ENCODE results near the gene RAB3GAP1. TPM values are rescaled to one million over a fixed set of nuclear protein-coding genes. Genes with fewer than 3 reads are reported as not detected.

Gene RAB3GAP1
- total and polyA plus RNA-seq, 2 donors from 2014 or later: 16.6 to 41.4 TPM

- H3K4me3 ChIP-seq (ENCODE audit: low read length in 3 of 3): no peak overlapping the region
- intact Hi-C loops (cut with DNase I): no loop called here
- no peak overlapping the region for H3K9ac ChIP-seq (ENCODE audit: low read length in 3 of 3)
- no peak overlapping the region for H3K27ac ChIP-seq (ENCODE audit: low read depth in 2 of 2, low read length in 2 of 2)
- DNase-seq (no peak), FAIRE-seq (no peak)
- TF ChIP-seq CTCF (IDR thresholded peaks at IDR 0.05; ENCODE audit: borderline replicate concordance, extremely low read depth, insufficient read depth): no peak
- H3K27me3 ChIP-seq (ENCODE audit: control insufficient read depth, insufficient read depth, low read length): no peaks in the 10 kb centered on the region
- H3K4me1 ChIP-seq (ENCODE audit: control insufficient read depth in 2 of 3, insufficient read depth in 2 of 3, low read depth in 1 of 3, low read length in 3 of 3): no peaks in the 10 kb centered on the region
- H3K9me3 ChIP-seq (ENCODE audit: control insufficient read depth in 2 of 3, insufficient read depth in 1 of 3, low read length in 3 of 3): no peaks in the 10 kb centered on the region
- H3K36me3 ChIP-seq (ENCODE audit: control insufficient read depth in 2 of 3, insufficient read depth in 3 of 3, low read length in 3 of 3): peaks cover 0 to 22% (median 11%) of the 10 kb centered on the region in 3 donors
Measured at GRCh38 chr2:135174810-135175093, 122.7 kb downstream of the RAB3GAP1 start.

- no peak for FAIRE-seq
- no peaks in the 10 kb centered on the region for H3K27me3 ChIP-seq (ENCODE audit: control insufficient read depth, insufficient read depth, low read length)
- intact Hi-C loops (cut with DNase I): no loop called here
- H3K9me3 ChIP-seq (ENCODE audit: control insufficient read depth in 2 of 3, insufficient read depth in 1 of 3, low read length in 3 of 3): no peaks in the 10 kb centered on the region
- DNase-seq: no peak
- no peak overlapping the region for H3K27ac ChIP-seq (ENCODE audit: low read depth in 2 of 2, low read length in 2 of 2)
- H3K4me1 ChIP-seq (ENCODE audit: control insufficient read depth in 2 of 3, insufficient read depth in 2 of 3, low read depth in 1 of 3, low read length in 3 of 3): no peaks in the 10 kb centered on the region
- H3K9ac ChIP-seq (ENCODE audit: low read length in 3 of 3): no peak overlapping the region
- no peak for TF ChIP-seq CTCF (IDR thresholded peaks at IDR 0.05; ENCODE audit: borderline replicate concordance, extremely low read depth, insufficient read depth)
- H3K4me3 ChIP-seq (ENCODE audit: low read length in 3 of 3): no peak overlapping the region
- H3K36me3 ChIP-seq (ENCODE audit: control insufficient read depth in 2 of 3, insufficient read depth in 3 of 3, low read length in 3 of 3): peaks cover 0 to 18% (median 11%) of the 10 kb centered on the region in 3 donors
Measured at GRCh38 chr2:135175177-135175576, 123.1 kb downstream of the RAB3GAP1 start.

- Histone ChIP-seq H3K4me3 (ENCODE audit: low read length in 3 of 3) (no peak overlapping the region), H3K9ac (ENCODE audit: low read length in 3 of 3) (no peak overlapping the region), H3K9me3 (ENCODE audit: control insufficient read depth in 2 of 3, insufficient read depth in 1 of 3, low read length in 3 of 3) (no peaks in the 10 kb centered on the region), H3K4me1 (ENCODE audit: control insufficient read depth in 2 of 3, insufficient read depth in 2 of 3, low read depth in 1 of 3, low read length in 3 of 3) (no peaks in the 10 kb centered on the region), H3K36me3 (ENCODE audit: control insufficient read depth in 2 of 3, insufficient read depth in 3 of 3, low read length in 3 of 3) (peaks cover 0 to 5% (median 0%) of the 10 kb centered on the region in 3 donors), H3K27me3 (ENCODE audit: control insufficient read depth, insufficient read depth, low read length) (no peaks in the 10 kb centered on the region), H3K27ac (ENCODE audit: low read depth in 2 of 2, low read length in 2 of 2) (no peak overlapping the region)
- FAIRE-seq (no peak), DNase-seq (no peak)
- TF ChIP-seq CTCF (IDR thresholded peaks at IDR 0.05; ENCODE audit: borderline replicate concordance, extremely low read depth, insufficient read depth): no peak
- intact Hi-C loops (cut with DNase I): no loop called here
Measured at GRCh38 chr2:135179689-135180088, 127.6 kb downstream of the RAB3GAP1 start.

- H3K4me1 ChIP-seq (ENCODE audit: control insufficient read depth in 2 of 3, insufficient read depth in 2 of 3, low read depth in 1 of 3, low read length in 3 of 3): no peaks in the 10 kb centered on the region
- no peak overlapping the region for H3K27ac ChIP-seq (ENCODE audit: low read depth in 2 of 2, low read length in 2 of 2)
- TF ChIP-seq CTCF (IDR thresholded peaks at IDR 0.05; ENCODE audit: borderline replicate concordance, extremely low read depth, insufficient read depth): no peak
- no peaks in the 10 kb centered on the region for H3K27me3 ChIP-seq (ENCODE audit: control insufficient read depth, insufficient read depth, low read length)
- no peak overlapping the region for H3K4me3 ChIP-seq (ENCODE audit: low read length in 3 of 3)
- no peaks in the 10 kb centered on the region for H3K9me3 ChIP-seq (ENCODE audit: control insufficient read depth in 2 of 3, insufficient read depth in 1 of 3, low read length in 3 of 3)
- DNase-seq (no peak), FAIRE-seq (no peak)
- intact Hi-C loops (cut with DNase I): no loop called here
- no peaks in the 10 kb centered on the region for H3K36me3 ChIP-seq (ENCODE audit: control insufficient read depth in 2 of 3, insufficient read depth in 3 of 3, low read length in 3 of 3)
- H3K9ac ChIP-seq (ENCODE audit: low read length in 3 of 3): no peak overlapping the region
Measured at GRCh38 chr2:135182190-135182589, 130.1 kb downstream of the RAB3GAP1 start.
